Activated CD4-positive, alpha-beta T cell treated with anti-CD3 and anti-CD28 coated beads for 1 hour (primary cell): ENCODE results near the gene CD3E.
"Not testable (repeated sequence)": the region's sequence is repeated elsewhere in the genome, so short reads cannot be mapped to it uniquely, and the experiment has no call there.

ENCODE experiments used
- DNase-seq: peaks from one replicate; pipeline ENCODE4 v3.0.0-alpha.2; 2020

CD3E gene

DNA sequence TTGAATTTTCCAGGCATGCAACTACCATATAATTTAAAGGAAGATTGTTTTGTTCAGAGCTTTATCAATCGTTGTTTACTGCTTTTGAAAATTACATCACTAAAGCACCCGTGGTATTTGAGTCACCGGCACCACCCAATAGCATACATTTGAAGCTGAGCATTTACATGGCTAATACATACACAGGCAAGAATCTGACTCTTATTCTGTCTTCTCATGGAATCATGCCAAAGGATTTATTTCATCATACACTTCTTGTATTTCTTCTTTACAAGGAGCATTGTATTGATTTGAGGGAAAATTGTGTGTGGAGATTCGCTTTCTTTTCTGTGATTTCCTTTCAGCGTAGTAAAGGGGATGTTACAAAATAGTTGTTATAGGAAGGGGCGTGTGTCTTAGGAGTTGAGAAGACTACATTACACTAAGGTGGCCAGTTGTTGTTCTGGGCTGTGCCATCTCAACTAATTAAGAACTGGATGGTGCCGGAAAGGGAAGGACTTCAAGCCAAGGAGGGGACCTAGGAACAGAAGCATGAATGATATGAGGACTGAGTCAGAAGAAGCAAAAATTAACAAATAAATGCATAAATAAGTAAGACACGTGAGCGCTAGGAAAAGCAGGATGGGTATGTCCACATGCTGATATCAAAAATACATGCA lies 12.9 kb upstream of the CD3E start:
- DNase-seq, result no peak

DNA sequence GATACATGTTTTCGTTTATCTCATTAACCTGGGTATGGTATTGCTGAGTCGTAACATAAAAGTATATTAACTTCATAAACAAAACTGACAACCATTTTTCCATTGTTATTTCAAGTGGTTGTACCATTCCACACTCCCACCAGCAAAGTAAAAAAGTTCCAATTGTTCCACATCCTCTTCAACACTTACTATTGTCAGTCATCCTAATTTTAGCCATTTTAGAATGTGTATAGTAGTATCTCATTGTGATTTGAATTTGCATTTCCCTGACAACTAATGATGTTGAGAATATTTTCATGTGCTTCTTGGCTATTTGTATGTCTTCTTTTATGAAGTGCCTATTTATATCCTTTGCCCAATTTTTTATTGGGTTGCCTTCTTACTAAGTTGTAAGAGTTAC lies 10.5 kb upstream of the CD3E start:
- no peak for DNase-seq

DNA sequence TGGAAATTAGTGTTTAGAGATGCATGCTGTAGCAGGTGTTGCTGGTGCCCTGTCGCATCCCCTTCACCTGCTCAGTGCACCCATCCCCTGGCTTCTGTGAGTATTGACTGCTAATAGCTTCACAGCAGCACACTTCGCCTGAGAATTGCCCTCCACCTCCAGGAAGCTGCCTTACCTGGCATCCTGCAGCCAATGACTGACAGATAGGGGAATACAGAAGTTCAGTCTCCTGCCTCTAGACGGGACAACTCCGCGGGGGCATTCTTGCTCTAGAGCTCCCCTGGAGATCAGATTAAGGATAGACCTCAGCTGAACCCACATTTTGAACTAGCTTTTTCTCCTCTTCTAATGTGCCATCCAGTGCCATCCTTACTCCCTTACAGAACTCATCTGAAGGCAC lies 9.3 kb upstream of the CD3E start:
- no peak for DNase-seq

DNA sequence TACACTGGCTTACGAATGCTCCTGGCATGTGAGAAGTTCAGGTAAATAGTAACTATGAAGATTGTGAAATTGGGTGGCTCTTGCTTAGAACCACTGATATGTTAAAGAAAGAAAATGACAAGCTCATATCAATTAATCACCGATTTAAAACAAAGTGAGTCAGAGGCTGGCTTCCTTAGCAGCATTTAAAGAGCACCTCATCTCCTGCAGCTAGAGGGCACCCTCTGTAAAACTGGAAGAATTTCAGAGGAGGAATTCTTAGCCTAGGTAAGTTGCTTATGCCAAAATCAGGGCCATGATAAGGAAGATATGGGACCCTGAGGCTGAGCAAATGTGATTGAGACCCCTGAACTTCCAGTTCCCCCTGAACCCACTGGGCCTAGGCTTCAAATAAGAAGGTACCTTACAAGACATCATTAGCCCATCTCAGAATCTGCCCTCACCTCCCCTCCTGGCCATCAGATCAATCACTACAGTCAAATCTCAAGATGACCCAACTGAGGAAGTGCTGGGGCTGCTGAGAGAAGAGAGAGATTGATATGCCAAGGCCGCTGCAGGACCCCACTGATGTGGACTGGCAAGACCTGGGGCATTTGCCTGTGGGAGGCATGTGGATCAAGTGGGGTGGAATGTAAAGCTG lies 8.6 kb upstream of the CD3E start:
- no peak for DNase-seq

DNA sequence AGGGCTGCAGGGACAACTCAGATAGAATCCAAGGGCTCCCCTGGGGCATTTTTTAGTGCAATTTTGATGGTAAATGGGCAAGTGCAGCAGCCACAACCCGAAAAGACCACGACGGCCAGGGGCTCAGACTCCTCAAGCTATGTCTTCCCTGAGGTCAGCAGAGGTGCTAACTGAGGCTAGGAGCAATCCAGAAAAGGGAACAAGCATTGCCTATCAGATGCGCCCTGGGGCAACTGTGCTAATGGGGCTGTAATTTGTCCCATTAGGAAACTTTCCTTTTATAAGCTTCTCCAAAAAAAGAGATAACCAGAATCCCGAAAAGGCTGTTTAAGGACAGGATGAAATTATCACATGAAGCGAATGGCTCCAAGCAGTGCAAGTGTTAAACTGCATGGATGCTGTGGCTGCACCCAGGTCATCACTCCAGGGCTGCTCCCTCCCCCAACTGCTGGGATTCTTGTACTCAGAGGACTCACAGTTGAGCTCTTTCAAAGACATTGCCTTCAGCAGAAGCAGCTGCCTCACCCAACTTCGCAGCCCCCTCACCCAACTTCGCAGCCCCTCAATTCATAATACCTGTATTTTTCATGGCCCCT lies 2.8 kb upstream of the CD3E start:
- DNase-seq, result no peak

DNA sequence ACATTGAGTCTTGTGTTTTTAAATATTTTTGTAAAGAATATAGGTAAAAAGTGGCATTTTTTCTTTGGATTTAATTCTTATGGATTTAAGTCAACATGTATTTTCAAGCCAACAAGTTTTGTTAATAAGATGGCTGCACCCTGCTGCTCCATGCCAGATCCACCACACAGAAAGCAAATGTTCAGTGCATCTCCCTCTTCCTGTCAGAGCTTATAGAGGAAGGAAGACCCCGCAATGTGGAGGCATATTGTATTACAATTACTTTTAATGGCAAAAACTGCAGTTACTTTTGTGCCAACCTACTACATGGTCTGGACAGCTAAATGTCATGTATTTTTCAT lies 333 bp upstream of the CD3E start:
- no peak for DNase-seq

DNA sequence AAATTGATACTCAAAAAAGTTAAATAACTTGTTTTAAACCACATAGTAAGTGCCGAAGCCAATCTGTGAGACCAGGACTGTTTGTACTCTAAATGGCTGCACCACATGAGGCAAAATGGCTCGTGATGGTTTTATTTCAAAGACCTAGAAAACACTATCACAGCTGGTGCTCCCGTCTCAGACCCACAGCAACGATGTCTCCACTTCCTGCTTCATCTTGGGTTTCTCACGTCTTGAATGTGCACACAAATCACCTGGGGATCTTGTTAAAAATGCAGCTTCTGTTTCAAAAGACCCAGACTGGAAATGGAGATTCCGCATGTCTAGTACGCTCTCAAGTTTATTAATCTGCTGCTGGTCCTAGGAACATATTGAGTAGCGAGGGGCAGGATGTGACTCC lies 1.2 kb downstream of the CD3E start:
- DNase-seq, result no peak

DNA sequence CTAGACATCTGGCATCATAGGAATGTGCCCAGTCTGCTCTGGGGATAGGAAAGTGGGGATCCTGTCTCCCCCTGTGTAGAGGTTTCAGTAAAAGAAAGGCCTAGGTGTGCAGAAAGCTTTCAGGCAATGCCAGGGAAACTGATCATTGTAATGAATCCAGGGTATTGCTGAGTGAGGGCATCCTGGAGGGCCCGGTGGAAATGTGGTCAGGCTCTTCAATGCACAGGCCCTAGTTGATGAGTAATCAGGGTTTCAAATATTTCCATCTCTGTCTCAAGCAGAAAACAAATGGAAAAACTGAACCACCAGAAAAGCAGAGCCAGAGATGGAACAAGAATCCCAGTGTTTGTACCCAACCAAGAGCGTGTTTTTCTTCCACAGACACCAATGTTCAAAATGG lies 2.0 kb downstream of the CD3E start:
- DNase-seq, result peak; percentile 54

DNA sequence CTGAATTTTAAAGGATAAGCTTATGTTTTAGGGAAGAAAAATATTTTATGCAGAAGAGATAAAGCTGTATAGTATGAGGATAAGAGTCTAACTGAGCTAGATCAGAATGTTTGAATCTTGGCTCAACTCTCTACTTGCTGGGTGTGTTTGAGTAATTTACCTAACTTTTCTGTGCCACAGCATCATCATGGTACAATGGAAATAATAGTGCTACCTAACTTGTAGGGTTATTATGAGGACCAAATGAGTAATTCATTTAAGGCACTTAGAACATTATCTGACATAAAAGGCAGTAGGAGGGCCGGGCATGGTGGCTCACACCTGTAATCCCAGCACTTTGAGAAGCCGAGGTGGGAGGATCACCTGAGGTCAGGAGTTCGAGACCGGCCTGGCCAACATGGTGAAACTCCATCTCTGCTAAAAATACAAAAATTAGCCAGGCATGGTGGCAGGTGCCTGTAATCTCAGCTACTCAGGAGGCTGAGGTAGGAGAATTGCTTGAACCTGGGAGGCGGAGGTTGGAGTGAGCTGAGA lies 4.5 kb downstream of the CD3E start:
- not testable (repeated sequence) for DNase-seq

DNA sequence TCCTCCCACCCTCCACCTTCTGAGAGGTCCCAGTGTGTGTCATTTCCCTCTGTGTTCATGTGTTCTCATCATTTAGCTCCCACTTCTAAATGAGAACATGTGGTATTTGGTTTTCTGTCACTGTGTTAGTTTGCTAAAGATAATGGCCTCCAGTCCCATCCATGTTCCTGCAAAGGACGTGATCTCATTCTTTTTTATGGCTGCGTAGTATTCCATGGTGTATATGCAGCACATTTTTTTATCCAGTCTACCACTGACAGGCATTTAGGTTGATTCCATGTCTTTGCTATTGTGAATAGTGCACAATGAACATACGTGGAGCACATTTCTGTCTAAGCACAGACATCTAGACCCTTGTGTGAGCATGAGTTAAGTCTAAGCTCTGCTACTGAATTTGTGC lies 5.7 kb downstream of the CD3E start:
- DNase-seq, result no peak

DNA sequence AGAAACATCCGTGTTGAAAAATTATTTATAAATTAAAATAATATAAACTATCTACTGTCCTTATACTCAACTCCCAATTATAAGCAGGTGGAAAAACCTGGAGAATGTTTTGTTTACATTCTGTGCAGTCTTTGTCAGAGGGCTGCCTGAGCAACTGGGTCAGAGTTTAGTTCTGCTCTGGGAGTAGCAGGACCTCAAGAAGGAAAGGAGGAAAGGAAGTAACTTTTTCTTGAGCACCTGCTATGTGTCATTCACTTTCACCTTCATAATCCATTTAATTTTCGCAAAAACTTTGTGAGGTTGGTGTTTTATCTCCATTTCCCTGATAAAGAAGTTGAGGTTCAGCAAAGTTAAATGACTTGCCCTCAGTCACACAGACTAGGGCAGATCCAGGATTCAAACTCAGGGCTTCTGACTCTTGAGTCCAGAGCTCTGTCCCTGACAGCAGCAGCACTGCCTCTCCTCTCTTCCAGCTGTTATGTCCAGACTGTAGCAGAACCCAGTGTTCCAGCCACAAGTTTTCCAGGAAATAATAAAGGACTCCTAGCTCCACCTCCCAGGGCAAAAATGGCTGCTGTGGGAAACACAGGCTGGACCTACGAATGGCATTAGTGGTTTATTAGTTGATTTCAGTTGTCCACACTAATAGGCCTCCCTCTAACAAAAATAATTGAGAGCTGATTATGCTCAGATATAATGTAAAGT lies 6.4 kb downstream of the CD3E start:
- no peak for DNase-seq

DNA sequence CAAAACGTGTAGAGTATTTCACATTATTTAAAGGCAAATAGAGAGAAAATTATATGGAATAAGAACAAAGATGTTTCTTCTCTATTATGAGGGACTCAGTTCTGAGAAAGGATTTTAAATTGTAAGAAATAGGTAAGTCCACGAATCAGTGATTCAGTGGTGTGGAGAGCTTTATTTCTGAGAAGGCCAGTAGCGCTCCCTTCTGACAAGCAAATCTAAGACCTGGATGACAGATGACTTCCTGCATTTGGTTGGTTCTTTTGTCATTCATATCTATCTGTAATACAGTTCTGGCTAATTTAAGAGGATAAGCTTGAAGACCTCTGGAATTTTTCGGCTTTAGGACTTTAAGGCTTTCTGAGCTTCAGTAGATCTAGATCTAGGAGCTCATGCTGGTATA lies 7.0 kb downstream of the CD3E start:
- no peak for DNase-seq

DNA sequence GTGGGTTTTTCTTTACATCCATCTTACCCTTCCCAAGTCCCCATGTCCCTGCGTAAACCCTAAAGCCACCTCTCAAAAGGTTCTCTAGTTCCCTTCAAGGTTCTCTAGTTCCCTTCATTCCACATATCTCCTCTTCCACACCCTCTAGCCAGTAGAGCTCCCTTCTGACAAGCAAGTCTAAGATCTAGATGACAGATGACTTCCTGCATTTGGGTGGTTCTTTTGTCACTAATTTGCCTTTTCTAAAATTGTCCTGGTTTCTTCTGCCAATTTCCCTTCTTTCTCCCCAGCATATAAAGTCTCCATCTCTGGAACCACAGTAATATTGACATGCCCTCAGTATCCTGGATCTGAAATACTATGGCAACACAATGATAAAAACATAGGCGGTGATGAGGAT lies 7.8 kb downstream of the CD3E start:
- no peak for DNase-seq

DNA sequence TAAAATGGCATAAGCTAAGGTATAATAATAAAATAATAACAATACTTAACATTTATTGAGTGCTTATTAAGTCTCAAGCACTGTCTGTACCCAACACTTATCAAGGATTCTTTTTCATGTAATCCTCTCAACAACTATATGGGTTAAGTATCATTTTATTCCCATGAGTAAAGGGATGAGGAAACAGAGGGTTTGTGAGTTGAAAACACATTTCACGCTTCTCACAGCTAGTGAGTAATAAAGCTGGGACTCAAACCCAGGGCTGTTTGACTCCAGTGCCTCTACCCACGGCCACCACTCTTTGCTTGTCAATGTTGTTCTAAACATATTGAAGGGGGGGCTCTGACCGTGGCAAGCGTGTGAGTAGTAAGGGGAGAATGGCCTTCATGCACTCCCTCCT lies 8.7 kb downstream of the CD3E start:
- no peak for DNase-seq

DNA sequence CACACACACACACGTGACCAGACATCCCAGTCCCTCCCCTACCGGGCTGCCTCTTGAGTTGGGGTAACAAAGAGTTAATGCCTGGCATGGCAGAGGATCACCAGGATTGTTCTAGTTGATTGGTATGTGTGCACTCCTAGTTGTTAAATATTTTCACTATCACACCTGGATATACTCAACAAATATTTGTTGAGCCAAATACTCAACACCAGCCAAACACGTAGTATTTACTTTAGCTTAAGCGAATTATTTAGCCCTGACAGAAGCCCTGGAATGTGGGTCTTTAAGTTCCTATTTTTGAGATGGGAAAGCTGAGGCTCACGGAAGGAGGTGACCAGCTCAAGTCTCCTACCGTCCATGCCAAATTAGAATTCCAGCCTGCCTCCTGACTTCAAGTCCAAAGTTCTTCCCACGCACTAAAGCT lies 10.5 kb downstream of the CD3E start:
- no peak for DNase-seq

DNA sequence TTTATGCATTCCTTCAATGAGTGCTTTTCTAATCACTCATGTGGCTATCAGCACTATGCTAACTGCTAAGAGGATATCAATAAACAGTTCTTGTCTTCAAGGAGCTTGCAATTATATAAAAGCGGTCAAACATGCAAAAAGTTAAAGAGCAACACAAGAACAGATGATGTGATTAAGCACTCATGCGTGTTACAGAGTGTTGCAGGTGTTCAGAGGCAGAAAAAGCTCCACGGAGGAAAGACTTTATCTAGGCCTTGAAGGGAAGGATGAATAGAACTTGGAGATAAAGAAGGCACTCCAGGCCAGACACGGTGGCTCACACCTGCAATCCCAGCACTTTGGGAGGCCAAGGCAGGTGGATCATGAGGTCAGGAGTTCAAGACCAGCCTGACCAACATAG lies 13.6 kb downstream of the CD3E start:
- no peak for DNase-seq

DNA sequence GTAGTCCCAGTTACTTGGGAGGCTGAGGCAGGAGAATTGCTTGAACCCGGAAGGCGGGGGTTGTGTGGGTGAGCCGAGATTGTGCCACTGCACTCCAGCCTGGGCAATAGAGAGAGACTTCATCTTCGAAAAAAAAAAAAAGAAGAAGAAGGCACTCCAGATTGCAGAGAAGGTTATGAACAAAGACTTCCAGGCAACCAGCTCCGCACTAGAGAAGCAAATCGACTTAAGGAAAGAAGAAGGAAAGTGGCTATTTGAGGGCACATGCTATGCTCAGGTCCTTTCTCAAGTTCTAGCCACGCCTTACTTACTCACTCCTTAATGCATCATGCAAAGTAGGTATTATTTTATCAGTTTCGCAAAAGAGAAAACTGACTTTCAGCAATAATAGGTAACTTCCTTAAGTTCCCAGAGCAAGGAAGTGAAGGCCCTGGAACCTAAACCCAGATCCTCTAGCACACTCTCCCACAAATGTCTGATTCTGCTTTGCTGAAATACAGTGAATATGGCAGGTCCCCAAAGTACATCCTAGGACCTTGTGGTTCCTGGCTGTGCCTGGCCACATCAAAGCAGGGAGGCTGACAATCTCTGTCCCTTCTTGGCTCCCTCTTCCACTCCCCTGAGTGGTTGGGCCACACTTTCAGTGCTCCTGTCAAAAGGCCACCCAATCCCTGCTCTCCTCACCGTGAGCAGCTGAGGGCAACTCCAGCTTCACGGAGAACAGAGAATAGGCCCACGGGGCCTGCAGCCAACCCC lies 14.2 kb downstream of the CD3E start:
- DNase-seq, result no peak

DNA sequence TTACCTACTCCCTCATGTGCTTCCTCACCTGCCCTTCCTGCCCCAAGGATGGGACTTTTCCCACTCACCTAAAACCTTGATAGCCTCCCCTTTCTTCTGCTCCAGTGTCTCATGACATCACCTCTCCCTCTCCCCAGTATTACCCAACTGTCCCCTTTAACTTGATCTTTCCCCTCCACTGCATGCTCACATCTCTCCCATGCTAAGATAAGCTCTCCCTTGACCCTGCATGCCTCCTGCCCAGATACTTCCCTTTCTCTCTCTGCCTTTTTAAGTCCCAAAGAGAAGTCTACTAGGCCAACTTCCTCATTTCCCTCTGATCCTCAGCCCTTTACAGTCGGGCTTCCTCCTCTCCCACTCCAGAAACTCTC lies 14.8 kb downstream of the CD3E start:
- no peak for DNase-seq

DNA sequence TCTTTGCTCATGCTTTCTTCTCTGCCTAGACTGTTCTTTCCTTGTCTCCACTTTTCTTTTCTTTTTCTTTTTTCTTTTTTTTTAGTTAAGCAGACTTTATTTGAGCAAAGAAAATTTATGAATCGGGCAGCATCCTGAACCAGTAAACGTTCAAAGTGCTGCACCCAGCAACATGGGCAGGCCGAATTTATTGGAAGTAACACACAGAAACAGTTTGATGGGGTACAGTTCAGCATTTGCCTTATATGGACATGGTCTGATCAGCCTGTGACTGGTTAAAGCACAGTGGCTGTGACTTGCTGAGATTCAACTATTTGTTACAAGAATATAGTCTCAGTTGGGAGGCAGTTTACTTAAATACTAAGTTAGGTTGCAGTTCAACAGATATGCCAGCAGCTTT lies 16.0 kb downstream of the CD3E start:
- DNase-seq, result no peak

DNA sequence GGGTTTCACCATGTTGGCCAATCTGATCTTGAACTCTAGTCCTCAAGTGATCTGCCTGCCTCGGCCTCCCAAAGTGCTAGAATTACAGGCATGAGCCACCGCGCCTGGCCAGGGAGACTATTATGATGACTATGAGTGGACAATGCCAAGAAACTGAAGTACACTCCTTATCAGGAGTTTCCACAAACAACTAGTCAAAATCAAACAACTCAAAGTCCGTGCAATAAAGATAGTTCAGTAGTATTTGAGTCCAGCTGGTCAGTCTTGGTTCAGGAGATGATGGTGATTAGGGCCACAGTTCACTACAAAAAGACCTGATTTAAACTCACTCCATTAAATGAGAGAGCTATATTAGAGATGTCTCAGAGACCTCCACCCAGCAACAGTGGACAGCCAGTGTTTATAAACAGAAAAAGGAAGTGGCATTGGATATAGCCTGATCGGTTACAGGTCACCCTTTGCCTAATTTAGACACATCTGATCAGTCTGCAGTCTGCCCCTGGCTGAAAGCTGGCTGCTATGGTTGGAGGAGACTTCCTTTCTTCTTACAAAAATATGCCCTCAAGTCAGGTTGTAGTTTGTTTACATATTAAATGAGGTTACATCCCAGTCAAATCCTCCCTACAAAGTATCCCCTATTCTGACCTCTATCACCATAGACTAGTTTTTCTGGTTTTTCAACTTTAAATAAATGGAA lies 17.0 kb downstream of the CD3E start:
- no peak for DNase-seq

DNA sequence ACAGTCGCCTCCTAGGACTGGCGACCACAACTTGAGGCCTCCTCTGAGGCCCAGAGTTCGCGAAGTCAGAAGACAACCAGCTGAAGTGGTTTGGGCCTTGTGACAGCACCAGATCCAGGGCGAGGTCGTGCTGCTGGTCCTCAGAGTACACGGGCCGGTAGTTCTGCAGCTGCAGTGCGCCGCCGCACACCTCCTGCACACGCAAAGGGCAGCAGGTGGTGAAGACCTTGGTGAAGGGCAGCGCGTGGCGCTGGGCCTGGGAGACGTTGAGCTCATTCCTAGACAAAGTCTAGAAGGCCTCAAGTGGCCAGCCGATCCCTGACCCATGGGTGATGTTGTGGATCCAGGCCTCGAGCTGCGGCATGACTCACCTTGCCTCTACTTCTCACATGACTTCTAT lies 18.2 kb downstream of the CD3E start:
- no peak for DNase-seq

DNA sequence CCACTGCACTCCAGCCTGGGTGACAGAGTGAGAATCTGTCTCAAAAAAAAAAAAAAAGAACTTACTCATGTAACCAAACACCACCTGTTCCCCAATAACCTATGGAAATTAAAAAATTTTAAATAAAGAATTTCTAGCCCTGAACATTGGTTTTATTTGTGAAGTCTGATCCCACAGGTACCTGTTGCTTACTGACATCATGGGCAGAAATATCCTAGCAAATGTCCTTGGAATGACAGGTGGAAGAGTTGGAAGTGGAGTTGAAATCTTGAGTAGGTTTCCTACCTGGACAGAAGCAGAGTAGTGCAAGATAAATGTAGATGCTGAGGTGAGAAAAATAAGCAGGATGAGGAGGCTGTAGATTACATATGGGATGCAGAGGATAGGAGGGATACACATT lies 20.8 kb downstream of the CD3E start:
- DNase-seq, result no peak

DNA sequence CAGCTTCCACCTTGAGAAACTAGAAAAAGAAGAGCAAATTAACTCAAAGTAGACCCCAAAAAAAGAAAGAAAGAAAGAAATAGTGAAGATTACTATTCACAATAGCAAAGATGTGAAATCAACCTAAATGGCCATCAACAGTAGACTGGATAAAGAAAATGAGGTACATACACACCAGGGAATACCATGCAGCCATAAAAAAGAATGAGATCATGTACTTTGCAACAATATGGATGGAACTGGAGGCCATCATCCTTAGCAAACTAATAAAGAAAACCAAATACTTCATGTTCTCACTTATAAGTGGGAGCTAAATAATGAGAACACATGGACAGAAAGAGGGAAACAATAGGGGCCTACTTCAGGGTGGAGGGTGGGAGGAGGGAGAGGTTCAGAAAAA lies 24.2 kb downstream of the CD3E start:
- no peak for DNase-seq
